ENCODE data around the gene GRIN2A.

DNA sequence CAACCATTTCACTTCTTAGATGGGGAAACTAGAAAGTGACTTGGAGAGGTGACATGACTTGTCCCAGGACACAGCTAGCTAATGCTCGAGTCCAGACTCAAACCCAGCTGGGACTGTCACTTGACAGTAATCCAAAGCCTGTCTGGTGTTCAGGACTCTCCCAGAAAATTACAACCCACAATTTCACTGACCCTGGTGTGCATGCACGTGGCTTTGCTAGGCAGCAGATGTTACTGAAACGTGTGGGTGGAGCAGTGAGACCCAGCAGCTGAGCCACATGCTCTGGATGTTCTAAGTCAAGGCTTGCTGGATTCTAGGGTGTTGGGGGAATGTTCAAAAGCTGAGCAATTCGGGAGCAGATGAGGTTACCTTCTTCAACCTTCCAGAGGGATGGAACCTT is 364.6 kb downstream of the GRIN2A start:
- TF ChIP-seq, protein P1, sequence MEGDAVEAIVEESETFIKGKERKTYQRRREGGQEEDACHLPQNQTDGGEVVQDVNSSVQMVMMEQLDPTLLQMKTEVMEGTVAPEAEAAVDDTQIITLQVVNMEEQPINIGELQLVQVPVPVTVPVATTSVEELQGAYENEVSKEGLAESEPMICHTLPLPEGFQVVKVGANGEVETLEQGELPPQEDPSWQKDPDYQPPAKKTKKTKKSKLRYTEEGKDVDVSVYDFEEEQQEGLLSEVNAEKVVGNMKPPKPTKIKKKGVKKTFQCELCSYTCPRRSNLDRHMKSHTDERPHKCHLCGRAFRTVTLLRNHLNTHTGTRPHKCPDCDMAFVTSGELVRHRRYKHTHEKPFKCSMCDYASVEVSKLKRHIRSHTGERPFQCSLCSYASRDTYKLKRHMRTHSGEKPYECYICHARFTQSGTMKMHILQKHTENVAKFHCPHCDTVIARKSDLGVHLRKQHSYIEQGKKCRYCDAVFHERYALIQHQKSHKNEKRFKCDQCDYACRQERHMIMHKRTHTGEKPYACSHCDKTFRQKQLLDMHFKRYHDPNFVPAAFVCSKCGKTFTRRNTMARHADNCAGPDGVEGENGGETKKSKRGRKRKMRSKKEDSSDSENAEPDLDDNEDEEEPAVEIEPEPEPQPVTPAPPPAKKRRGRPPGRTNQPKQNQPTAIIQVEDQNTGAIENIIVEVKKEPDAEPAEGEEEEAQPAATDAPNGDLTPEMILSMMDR (conservative IDR thresholded peaks at IDR 0.05; ENCODE audit: low read length): no peak
- no peak for TF ChIP-seq EZH2phosphoT487 (IDR thresholded peaks at IDR 0.05; ENCODE audit: borderline replicate concordance, low read depth, low read length)

Measured in OCI-LY7 (cell line).